Stomach smooth muscle (tissue), 2 donors: ENCODE data around the gene SLC38A6.
"Not testable (repeated sequence)": the region's sequence is repeated elsewhere in the genome, so short reads cannot be mapped to it uniquely, and the experiment has no call there.

ENCODE experiments used
- H3K27ac ChIP-seq: one replicate; pipeline ENCODE4 v1.7.0; 2013; ENCODE audit warnings: mild to moderate bottlenecking, low read length, inconsistent platforms
- H3K27me3 ChIP-seq, 2 donors: one replicate each; pipeline ENCODE4 v1.7.0; 2013; ENCODE audit warnings: low read length in 2 of 2; ENCODE audit not compliant: insufficient read depth in 2 of 2, control insufficient read depth in 1 of 2
- H3K36me3 ChIP-seq, 2 donors: one replicate each; pipeline ENCODE4 v1.7.0; 2013; ENCODE audit warnings: low read length in 2 of 2; ENCODE audit not compliant: control insufficient read depth in 2 of 2, insufficient read depth in 2 of 2
- H3K4me1 ChIP-seq: one replicate; pipeline ENCODE4 v1.7.0; 2013; ENCODE audit warnings: low read length; ENCODE audit not compliant: control insufficient read depth, insufficient read depth
- H3K4me3 ChIP-seq, 2 donors: one replicate each; pipeline ENCODE4 v1.7.0; 2013; ENCODE audit warnings: low read length in 2 of 2
- H3K9ac ChIP-seq, 2 donors: one replicate each; pipeline ENCODE4 v1.7.0; 2013; ENCODE audit warnings: low read length in 2 of 2, mild to moderate bottlenecking in 1 of 2
- H3K9me3 ChIP-seq, 2 donors: one replicate each; pipeline ENCODE4 v1.7.0; 2013; ENCODE audit warnings: low read length in 2 of 2; ENCODE audit not compliant: control insufficient read depth in 2 of 2
- donor health status: healthy.
- donor health status: Pancreatic carcinoma.

SLC38A6 gene

GRCh38 chr14:61077437-61077836 lies 96.4 kb downstream of the SLC38A6 start:
- H3K27ac ChIP-seq, result no peak overlapping the region
- H3K27me3 ChIP-seq, result no peaks in the 10 kb centered on the region
- H3K4me3 ChIP-seq, result no peak overlapping the region
- no peaks in the 10 kb centered on the region for H3K9me3 ChIP-seq
- H3K36me3 ChIP-seq, result no peaks in the 10 kb centered on the region
- no peak overlapping the region for H3K9ac ChIP-seq
- no peaks in the 10 kb centered on the region for H3K4me1 ChIP-seq

DNA sequence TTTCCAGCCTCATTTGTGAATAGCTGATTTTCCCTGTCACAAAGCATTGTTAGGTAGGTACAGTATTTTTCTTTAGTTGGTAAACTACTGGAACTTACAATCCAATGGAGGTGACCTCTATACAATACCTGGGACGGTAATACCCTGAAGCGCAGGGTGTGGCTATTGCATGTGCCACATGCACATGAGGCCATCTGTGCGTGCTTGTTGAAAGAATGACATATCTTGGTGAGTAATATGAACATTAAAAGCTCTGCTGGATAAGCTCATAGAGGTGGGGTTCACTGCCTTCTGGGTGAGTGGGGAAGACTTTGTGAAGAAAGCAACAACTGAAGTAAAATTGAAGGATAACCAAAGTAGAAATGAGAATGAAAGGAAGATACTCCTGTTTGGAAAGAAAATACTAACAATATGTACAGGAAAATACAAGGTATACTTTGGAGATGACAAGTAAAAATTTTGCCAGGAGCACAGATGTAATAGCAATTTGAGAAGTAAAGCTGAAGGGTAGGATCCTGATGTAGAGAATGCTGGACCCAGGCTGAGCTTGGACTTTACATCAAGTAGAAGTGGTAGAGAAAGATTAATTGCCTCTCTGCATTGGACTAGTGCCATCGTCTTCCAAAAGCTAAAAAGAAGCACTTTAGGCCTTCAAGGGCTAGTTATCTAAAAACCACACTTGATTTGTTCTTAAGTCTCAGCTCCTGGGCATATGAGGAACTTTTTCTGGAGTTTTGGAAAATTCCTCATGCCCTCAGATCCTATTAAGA lies 97.1 kb downstream of the SLC38A6 start:
- no peaks in the 10 kb centered on the region for H3K4me1 ChIP-seq
- H3K27ac ChIP-seq, result no peak overlapping the region
- H3K9ac ChIP-seq, result no peak overlapping the region
- no peak overlapping the region for H3K4me3 ChIP-seq
- no peaks in the 10 kb centered on the region for H3K9me3 ChIP-seq
- H3K27me3 ChIP-seq, result no peaks in the 10 kb centered on the region
- H3K36me3 ChIP-seq, result no peaks in the 10 kb centered on the region

DNA sequence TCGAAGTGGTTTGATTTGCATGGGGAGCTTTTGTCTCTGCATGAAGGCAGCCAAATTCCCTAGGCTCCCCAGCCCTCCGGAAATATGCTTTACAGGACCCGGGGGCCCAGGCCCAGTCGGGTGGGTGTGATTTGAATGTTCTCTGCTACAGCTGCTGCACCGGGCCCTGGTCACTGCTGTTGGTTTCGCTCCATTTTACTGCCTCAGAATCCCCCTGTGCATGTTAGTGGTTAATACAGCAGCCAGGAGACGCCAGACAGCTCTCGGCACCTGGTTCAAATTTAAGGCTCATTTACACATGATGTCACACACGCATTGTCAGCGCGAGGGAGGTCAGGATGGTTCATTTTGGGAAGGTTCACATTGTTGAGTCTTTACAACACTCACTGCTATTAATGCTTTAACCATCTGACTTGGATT lies 99.6 kb downstream of the SLC38A6 start:
- no peak overlapping the region for H3K9ac ChIP-seq
- H3K27me3 ChIP-seq, result no peaks in the 10 kb centered on the region
- no peaks in the 10 kb centered on the region for H3K4me1 ChIP-seq
- peaks cover 0 to 3% of the 10 kb centered on the region in 2 donors for H3K9me3 ChIP-seq
- peaks cover 0 to 11% of the 10 kb centered on the region in 2 donors for H3K36me3 ChIP-seq
- H3K27ac ChIP-seq, result no peak overlapping the region
- no peak overlapping the region for H3K4me3 ChIP-seq

DNA sequence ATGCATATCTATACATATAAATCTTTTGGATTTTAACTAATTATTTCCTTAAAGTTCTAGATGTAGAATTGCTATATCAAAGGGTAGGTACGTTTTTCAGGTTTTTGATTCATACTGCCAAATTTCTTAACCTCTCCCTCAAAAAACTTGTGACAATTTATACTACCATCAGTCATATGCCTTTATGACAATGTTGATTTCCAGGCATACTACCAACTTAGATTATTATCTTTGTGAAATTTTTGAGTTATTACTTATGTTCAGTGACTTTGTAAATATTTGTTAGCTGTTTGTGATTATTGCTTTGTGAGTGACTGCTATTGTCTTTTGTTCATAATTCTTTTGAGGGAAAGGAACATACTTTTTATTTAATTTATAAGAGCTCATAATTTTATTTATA lies 107.0 kb downstream of the SLC38A6 start:
- H3K9me3 ChIP-seq, result peaks cover 0 to 3% of the 10 kb centered on the region in 2 donors
- no peaks in the 10 kb centered on the region for H3K27me3 ChIP-seq
- H3K27ac ChIP-seq, result no peak overlapping the region
- no peak overlapping the region for H3K4me3 ChIP-seq
- H3K4me1 ChIP-seq, result no peaks in the 10 kb centered on the region
- H3K9ac ChIP-seq, result no peak overlapping the region
- H3K36me3 ChIP-seq, result peaks cover 0 to 11% of the 10 kb centered on the region in 2 donors

DNA sequence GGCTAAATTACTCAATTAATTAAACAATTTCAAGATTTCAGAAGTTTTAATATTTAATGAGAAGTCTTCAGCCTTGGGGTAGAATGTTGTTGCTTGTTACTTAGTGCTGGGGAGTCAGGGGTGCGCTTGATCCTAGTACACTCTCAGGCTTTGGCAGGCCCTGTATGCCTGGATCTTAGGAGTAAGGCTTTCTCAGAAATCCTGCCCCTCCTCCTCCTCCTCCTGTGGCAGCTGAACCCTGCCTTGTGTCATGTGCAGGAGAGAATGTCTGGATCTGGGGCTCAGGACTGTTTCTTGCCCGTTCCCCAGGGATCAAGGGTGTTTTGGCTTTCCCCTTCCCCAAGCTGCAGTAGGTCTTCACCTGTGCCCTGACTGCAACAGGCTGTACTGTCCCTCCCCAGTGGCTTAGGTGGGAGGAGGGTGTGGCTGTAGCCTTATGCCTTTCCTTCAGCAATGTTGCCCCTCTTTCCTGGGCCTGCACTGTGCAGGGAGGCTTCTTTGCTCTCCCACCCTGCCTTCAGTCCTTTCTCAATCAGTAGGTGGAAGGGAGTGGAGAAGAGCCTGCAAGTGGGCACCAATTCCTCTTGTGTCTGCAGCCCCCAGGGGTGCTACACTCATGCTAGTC lies 108.2 kb downstream of the SLC38A6 start:
- Histone ChIP-seq H3K9ac (no peak overlapping the region), H3K4me1 (no peaks in the 10 kb centered on the region), H3K4me3 (no peak overlapping the region), H3K27ac (no peak overlapping the region), H3K27me3 (no peaks in the 10 kb centered on the region), H3K36me3 (peaks cover 0 to 7% of the 10 kb centered on the region in 2 donors), H3K9me3 (peaks cover 0 to 3% of the 10 kb centered on the region in 2 donors)

DNA sequence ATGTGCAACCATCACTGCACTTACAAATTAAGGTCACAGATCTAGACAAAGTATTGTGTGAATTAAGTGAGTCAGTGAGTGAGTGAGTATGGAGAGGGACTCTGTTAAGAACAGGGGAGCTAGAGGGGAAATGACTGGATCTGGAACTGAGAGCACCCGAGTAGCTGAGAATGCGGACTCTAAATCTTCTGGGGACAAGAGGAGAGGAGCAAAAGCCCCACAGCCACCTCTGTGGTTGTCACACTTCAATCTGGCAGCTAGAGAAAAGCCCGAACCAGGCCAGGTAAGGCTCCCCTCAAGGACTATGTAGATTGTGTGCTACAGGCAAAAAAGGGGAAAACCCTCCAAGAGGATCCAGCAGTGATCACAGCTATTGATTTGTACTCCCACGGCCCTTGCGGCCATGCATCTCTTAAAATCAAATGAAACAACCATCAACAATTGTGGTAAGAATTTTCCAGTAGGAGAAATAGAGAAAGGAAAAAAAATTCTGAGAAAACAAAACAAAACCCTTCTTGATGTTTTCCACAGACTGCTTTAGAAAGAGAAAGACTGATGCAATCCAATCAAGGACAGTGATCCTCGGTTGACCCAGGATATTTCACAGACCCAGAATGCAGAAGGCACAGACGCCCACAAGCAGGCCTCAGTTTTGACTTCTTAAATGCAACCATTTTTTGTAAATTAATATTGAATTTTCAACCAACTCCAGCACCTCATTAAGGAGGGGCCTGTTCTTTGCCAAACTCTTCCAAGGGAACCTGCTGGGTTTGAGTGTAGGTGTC lies 109.6 kb downstream of the SLC38A6 start:
- Histone ChIP-seq H3K9me3 (no peaks in the 10 kb centered on the region), H3K27me3 (no peaks in the 10 kb centered on the region), H3K9ac (no peak overlapping the region), H3K27ac (no peak overlapping the region), H3K4me3 (no peak overlapping the region), H3K36me3 (no peaks in the 10 kb centered on the region), H3K4me1 (no peaks in the 10 kb centered on the region)

DNA sequence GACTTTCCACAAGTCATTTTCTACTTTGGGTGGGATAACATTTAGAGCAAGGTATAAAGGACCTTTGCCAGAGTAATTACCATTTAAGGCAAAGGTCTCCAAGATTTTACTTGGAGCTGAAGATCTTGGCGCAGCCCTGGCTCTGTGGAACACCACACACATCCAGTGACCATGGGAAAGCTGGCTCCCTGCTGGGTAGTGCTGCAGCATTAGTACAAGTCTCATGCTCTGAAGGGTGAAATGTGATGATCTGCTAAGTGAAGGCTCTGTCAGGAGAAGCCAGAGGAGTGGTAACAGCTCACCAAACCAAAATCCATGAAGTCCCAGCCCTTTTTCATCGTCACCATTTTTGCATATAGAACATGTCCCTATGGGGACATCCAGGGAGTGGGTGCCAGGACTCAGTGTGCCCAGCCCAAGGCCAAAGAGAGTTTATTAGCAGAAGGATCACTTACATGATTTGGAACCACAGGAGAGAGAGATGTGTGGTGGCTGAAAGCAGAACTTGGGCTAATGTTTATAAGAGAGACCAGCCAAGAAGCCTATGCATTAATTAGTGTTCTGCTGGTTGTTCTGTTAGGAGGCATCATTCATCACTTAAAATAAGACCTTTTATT lies 110.7 kb downstream of the SLC38A6 start:
- Histone ChIP-seq H3K4me1 (no peaks in the 10 kb centered on the region), H3K4me3 (no peak overlapping the region), H3K27ac (no peak overlapping the region), H3K9ac (no peak overlapping the region), H3K27me3 (no peaks in the 10 kb centered on the region), H3K9me3 (no peaks in the 10 kb centered on the region), H3K36me3 (no peaks in the 10 kb centered on the region)

- H3K9me3 ChIP-seq, H3K27ac ChIP-seq, H3K36me3 ChIP-seq, H3K27me3 ChIP-seq, H3K9ac ChIP-seq, H3K4me3 ChIP-seq: not testable (repeated sequence)
- H3K4me1 ChIP-seq, result peaks cover 12% of the 10 kb centered on the region
These were observed 117.1 kb downstream of the SLC38A6 start for GRCh38 chr14:61098096-61098495.

GRCh38 chr14:61098721-61099120 lies 117.7 kb downstream of the SLC38A6 start:
- H3K9ac ChIP-seq, result no peak overlapping the region
- H3K27me3 ChIP-seq, result no peaks in the 10 kb centered on the region
- peaks cover 16% of the 10 kb centered on the region for H3K4me1 ChIP-seq

DNA sequence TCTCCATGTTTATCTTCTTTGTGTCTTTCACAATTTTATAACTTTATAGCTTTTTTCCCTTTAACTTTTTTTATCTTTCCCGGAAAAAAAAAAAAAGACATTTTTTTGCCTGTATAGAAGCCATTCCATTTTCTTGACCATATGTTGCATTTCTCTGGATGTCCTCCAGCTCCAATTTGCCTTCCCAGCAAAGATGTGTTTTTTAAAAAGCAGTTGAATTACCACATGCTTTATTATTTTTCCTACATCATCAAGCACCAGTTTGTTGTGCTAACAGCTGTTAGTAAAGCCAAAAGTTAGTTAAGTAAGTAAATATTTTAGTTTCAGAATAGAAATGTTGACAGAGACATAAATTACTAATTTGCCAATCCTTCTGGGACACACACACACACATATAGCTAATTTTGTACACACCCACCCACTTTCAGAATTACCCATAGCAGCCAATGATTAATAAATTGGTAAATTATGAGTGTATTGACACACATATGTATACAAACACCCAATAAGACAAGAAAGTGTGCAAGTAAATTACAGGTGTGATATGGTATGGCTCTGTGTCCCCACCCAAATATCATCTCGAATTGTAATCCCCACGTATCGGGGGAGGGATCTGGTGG lies 118.3 kb downstream of the SLC38A6 start:
- no peak overlapping the region for H3K27ac ChIP-seq
- no peaks in the 10 kb centered on the region for H3K27me3 ChIP-seq

More at GRCh38 chr14:61098721-61099120, 117.7 kb downstream of the SLC38A6 start:
- Histone ChIP-seq H3K4me3 (no peak overlapping the region), H3K36me3 (no peaks in the 10 kb centered on the region), H3K27ac (no peak overlapping the region), H3K9me3 (peaks cover 0 to 7% of the 10 kb centered on the region in 2 donors)

More for the DNA sequence above, 118.3 kb downstream of the SLC38A6 start:
- H3K36me3 ChIP-seq, result no peaks in the 10 kb centered on the region
- H3K4me1 ChIP-seq, result peaks cover 21% of the 10 kb centered on the region
- peaks cover 0 to 7% of the 10 kb centered on the region in 2 donors for H3K9me3 ChIP-seq
- H3K9ac ChIP-seq, result no peak overlapping the region
- no peak overlapping the region for H3K4me3 ChIP-seq
